Activated gamma-delta T cell (primary cell): Measurements from ENCODE around the gene GALC.
"Not testable (repeated sequence)": the region's sequence is repeated elsewhere in the genome, so short reads cannot be mapped to it uniquely, and the experiment has no call there.

ENCODE experiments used
- DNase-seq: peaks from one replicate; lab custom pipeline; 2025; lab: John Stamatoyannopoulos, UW
- total RNA-seq, 2 donors: gene quantifications; one replicate each; lab custom pipeline; 2026; lab: John Stamatoyannopoulos, UW

Gene GALC
- total RNA-seq, result 37.0 to 49.2 reads per million in 2 donors

GRCh38 chr14:87992718-87993628, at the start of gene GALC:
Gene GALC, minus strand, starts transcription at chr14:87993182. Its CDS starts 18 bp downstream, at chr14:87993164.
- DNase-seq, result peak; percentile 94

- DNase-seq, result no peak
Observed at GRCh38 chr14:88040146-88040545, 47.2 kb upstream of the GALC start.

- DNase-seq, result no peak
Observed at GRCh38 chr14:88039197-88039596, 46.2 kb upstream of the GALC start.

- DNase-seq, result no peak
Observed at GRCh38 chr14:88037325-88037724, 44.3 kb upstream of the GALC start.

- no peak for DNase-seq
Observed at GRCh38 chr14:88036422-88036821, 43.4 kb upstream of the GALC start.

GRCh38 chr14:88034076-88034475, 41.1 kb upstream of the GALC start:
- no peak for DNase-seq

- no peak for DNase-seq
Observed at GRCh38 chr14:88032373-88032772, 39.4 kb upstream of the GALC start.

- no peak for DNase-seq
Observed at GRCh38 chr14:88030892-88031291, 37.9 kb upstream of the GALC start.

- DNase-seq, result no peak
Observed at GRCh38 chr14:88030079-88030478, 37.1 kb upstream of the GALC start.

- no peak for DNase-seq
Observed at GRCh38 chr14:88029500-88029899, 36.5 kb upstream of the GALC start.

GRCh38 chr14:88026890-88027289, 33.9 kb upstream of the GALC start:
- no peak for DNase-seq

- no peak for DNase-seq
Observed at GRCh38 chr14:88025313-88025712, 32.3 kb upstream of the GALC start.

GRCh38 chr14:88024252-88025086, 31.5 kb upstream of the GALC start:
- DNase-seq, result not testable (repeated sequence)

GRCh38 chr14:88023658-88024187, 30.7 kb upstream of the GALC start:
- DNase-seq, result no peak

- DNase-seq, result no peak
Observed at GRCh38 chr14:88017535-88017934, 24.6 kb upstream of the GALC start.

GRCh38 chr14:88016768-88017167, 23.8 kb upstream of the GALC start:
- DNase-seq, result no peak

GRCh38 chr14:88013750-88014349, 20.9 kb upstream of the GALC start:
- no peak for DNase-seq

- no peak for DNase-seq
Observed at GRCh38 chr14:88012495-88012894, 19.5 kb upstream of the GALC start.

GRCh38 chr14:88010331-88010730, 17.3 kb upstream of the GALC start:
- no peak for DNase-seq

- DNase-seq, result no peak
Observed at GRCh38 chr14:88009486-88009885, 16.5 kb upstream of the GALC start.

- DNase-seq, result no peak
Observed at GRCh38 chr14:88008039-88008742, 15.2 kb upstream of the GALC start.
